Embryonic facial prominence (tissue), 1 donor: ENCODE measurements around the gene GRIN3A.

ENCODE experiments used
- DNase-seq: peaks from one replicate; pipeline ENCODE4 v3.0.0-alpha.2; 2016; ENCODE audit errors: extremely low spot score

Gene GRIN3A

DNA sequence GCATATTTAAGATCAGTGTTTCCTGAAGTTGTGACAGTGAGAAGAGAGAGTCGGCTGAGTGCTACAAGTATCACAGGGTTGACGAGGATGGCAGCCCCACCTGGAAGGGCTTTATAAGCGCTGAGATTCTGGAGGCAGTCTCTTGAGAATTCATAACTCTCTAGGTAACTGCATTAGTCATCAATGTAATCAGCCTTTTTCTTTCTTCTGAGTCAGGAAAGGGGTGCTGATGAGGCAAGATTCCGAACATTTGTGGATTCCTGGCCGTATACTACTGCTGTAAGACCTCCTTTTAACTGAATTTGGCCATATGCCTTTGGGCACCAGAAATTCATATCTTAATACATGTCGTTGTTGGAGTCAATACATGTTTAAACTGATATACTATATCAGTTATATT is 211.4 kb downstream of the GRIN3A start:
- no peak for DNase-seq

GRCh38 chr9:101524371-101524770 is 214.1 kb downstream of the GRIN3A start:
- DNase-seq = no peak
